ENCODE data around the gene PSMD2. TPM values are rescaled to one million over a fixed set of nuclear protein-coding genes. Genes with fewer than 3 reads are reported as not detected.

The PSMD2 gene
- total and polyA plus RNA-seq, 10 of the 15 experiments (the other 5 are each of a cell fraction or from before 2014, with no cell fraction given): 103 to 515 (median 197) TPM

- TF ChIP-seq E2F4 (IDR thresholded peaks at IDR 0.05; ENCODE audit: low read depth, low read length) (no peak), IKZF2 (IDR thresholded peaks at IDR 0.05) (no peak), IRF4 (IDR thresholded peaks at IDR 0.05; ENCODE audit: low read depth, low read length) (0 out of 2 replicates have a peak, but pooled peaks have one; percentile 14), FOS (IDR thresholded peaks at IDR 0.05; ENCODE audit: borderline replicate concordance, extremely low read depth, insufficient read length) (no peak), ELK1 (IDR thresholded peaks at IDR 0.05; ENCODE audit: low read depth, low read length) (no peak)
Measured at GRCh38 chr3:184354121-184354728, 55.2 kb downstream of the PSMD2 start (continued).

- ChIA-PET RAD21 (ENCODE audit: unreplicated experiment) (interaction anchor here (2.6 kb wide), 1 partner anchor 17 kb away, joined by 11 read pairs; no protein-coding TSS in a partner anchor), CTCF (interaction anchor here (0.6 to 3.7 kb wide), 8 partner anchors 16 to 166 kb away, joined by 3 to 16 read pairs (median 4); partner anchors contain the start of gene FAM131A), POLR2A (interaction anchor here (1.2 kb wide), 1 partner anchor 13 kb away, joined by 3 read pairs; no protein-coding TSS in a partner anchor), SMC1A (ENCODE audit: uncharacterized antibody, unreplicated experiment) (interaction anchor here (0.6 to 1.2 kb wide), 3 partner anchors 17 to 158 kb away, joined by 3 read pairs; no protein-coding TSS in a partner anchor)
- 56% methylated on average over 8 of the region's 8 CpGs for WGBS (ENCODE audit: insufficient coverage, insufficient replicate concordance, low lambda C conversion rate, missing lambda C conversion rate)
- ATAC-seq: peak; percentile 13
- TF ChIP-seq PAX5 (IDR thresholded peaks at IDR 0.05; ENCODE audit: borderline replicate concordance, low read depth, low read length) (no peak), TCF12 (IDR thresholded peaks at IDR 0.05; ENCODE audit: low read depth, low read length) (no peak), RCOR1 (conservative IDR thresholded peaks at IDR 0.05; ENCODE audit: low read depth, low read length) (no peak), ZNF687 (IDR thresholded peaks at IDR 0.05) (no peak), PML (IDR thresholded peaks at IDR 0.05; ENCODE audit: low read length) (no peak)
- Histone ChIP-seq H3K4me2 (ENCODE audit: control insufficient read depth, insufficient read depth) (no peak overlapping the region), H3K27me3 (replicated peaks in 1 of 2; ENCODE audit: control insufficient read depth in 2 of 2, insufficient read depth in 2 of 2, low read length in 1 of 2) (no peaks in the 10 kb centered on the region; a peak in 1 of 4 replicates), H3K9ac (ENCODE audit: control insufficient read depth, insufficient read depth, low read length) (no peak overlapping the region), H4K20me1 (ENCODE audit: control insufficient read depth, insufficient read depth) (no peaks in the 10 kb centered on the region), H3K9me3 (replicated peaks; ENCODE audit: control insufficient read depth, insufficient read depth, low read length) (no peaks in the 10 kb centered on the region), H2AFZ (ENCODE audit: control insufficient read depth, low read depth, low read length) (no peak overlapping the region), H3K27ac (ENCODE audit: control insufficient read depth, insufficient read depth) (no peak overlapping the region), H3K36me3 (ENCODE audit: control insufficient read depth in 2 of 2, insufficient read depth in 2 of 2, low read length in 1 of 2) (no peaks in the 10 kb centered on the region), H3K79me2 (ENCODE audit: control insufficient read depth, insufficient read depth, low read length) (no peaks in the 10 kb centered on the region), H3K4me1 (ENCODE audit: control insufficient read depth, insufficient read depth, low read length) (no peaks in the 10 kb centered on the region), H3K4me3 (no peak overlapping the region)
- FAIRE-seq: no peak
- no peak for DNase-seq (ENCODE audit: low read depth, low spot score)
- BruUV-seq (replicated peaks): no TSS peak
- intact Hi-C loops (cut with micrococcal nuclease; ENCODE audit: unreplicated experiment): loop anchor here (1.0 kb wide), 1 partner anchor 159 kb away; no protein-coding TSS in a partner anchor
- in situ Hi-C loops (cut with MboI): no loop called here
Measured at GRCh38 chr3:184354754-184355153, 55.7 kb downstream of the PSMD2 start.

Measured in GM12878 (cell line).